HG02852 (cell line): ENCODE results near the gene FRMD5.
"Not testable (repeated sequence)": the region's sequence is repeated elsewhere in the genome, so short reads cannot be mapped to it uniquely, and the experiment has no call there.

Source experiments
- ATAC-seq: cut with Tn5 transposase; IDR thresholded peaks from one replicate; pipeline ENCODE4 v1.9.1; 2021; ENCODE audit warnings: mild to moderate bottlenecking, moderate library complexity; ENCODE audit not compliant: unreplicated experiment

The FRMD5 gene

GRCh38 chr15:44195151-44195740 is at the start of gene FRMD5:
Gene FRMD5, minus strand, starts transcription at chr15:44195271.
- peak; percentile 96 for ATAC-seq

DNA sequence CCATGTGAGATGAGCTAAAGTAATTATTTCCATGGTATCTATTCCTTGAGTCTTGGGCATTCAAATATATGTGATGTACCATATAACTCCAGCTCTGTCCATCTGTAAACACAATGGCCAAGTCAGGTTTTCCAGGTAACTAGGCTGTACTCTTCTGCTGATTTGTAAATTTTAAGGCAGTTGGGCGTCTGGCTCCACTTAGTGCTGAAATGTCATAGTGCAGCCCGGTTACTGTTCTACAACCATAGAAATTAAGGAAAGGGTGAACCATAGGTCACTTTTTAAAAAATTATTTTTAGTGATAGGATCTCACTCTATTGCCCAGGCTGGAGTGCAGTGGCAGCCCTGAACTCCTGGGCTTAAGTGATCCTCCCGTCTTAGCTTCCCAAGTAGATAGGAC is 48.8 kb upstream of the FRMD5 start:
- ATAC-seq: no peak

GRCh38 chr15:44243141-44243540 is 48.1 kb upstream of the FRMD5 start:
- no peak for ATAC-seq

DNA sequence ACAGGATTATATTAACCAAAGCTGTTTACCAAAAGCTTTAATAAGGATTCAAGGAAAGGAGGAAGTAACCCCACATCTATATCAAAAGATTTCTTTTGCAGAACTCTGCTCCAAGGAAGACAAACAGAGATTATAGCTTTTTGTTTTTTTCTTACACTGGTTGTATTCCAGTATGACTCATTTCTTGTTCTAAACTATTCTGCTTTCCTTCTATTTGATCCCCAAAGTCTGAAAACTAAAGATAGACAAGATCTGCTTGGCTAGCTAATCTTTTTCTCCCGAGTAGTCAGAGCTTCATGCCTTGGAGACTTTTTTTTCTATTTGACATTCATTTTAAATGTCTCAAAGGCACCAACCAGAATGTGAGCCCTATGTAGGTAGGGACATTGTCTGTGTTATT is 36.8 kb upstream of the FRMD5 start:
- no peak for ATAC-seq

DNA sequence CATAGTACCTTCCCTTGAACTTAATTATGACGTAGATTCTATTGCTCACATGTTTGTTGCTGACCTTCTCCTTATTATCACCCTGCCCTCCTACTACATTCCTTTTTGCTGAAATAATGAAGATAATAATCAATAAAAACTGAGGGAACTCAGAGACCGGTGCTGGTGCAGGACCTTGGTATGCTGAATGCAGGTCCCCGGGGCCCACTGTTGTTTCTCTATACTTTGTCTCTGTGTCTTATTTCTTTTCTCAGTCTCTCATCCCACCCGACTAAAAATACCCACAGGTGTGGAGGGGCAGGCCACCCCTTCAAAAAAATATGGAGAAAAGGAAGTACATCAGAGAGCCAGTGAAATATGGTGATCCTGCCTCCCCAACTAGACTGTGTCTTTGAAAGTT is 34.2 kb upstream of the FRMD5 start:
- not testable (repeated sequence) for ATAC-seq

DNA sequence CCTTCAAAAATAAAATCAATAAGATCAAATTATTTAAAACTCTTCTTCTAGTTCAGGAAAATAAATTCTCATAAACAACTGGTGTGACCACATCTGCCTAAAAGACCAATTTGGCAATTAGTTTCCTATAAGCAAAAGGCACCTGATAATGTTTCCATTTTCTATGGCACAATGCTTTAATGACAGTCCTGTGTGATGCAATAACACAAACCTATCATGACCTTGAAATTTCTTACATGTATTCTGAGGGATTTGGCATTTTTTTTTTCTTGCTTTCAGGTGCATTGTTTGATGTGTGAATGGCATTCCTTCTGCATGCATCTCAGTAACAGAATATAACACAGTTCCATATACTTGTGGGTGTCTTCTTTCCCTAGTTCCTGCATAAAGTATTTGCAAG is 32.5 kb upstream of the FRMD5 start:
- ATAC-seq: no peak

DNA sequence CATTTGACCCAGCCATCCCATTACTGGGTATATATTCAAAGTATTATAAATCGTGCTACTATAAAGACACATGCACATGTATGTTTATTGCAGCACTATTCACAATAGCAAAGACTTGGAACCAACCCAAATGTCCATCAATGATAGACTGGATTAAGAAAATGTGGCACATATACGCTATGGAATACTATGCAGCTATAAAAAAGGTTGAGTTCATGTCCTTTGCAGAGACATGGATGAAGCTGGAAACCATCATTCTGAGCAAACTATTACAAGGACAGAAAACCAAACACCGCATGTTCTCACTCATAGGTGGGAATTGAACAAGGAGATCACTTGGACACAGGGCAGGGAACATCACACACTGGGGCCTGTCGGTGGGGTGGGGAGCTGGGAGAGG is 31.9 kb upstream of the FRMD5 start:
- ATAC-seq: not testable (repeated sequence)

- no peak for ATAC-seq
Observed at GRCh38 chr15:44222478-44222877, 27.4 kb upstream of the FRMD5 start.

- no peak for ATAC-seq
Observed at GRCh38 chr15:44219073-44219472, 24.0 kb upstream of the FRMD5 start.

DNA sequence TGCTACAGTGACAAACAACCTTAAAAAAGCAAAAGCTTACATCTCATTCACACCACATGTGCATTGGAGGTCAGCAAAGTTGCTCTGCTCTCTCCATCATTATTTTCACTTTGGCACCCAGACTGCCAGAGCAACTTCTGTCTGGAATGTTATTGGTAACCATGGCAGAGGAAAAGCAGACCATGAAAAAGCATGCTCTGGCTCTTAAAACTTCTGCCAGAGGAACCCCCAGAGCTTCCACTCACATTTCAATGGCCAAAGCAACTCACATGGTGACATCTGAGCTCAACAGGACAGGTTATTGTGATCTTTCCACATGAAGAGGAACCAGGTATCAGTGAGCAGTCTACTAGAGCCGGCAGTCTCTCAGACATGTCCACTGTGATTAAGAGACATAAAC is 21.9 kb upstream of the FRMD5 start:
- no peak for ATAC-seq

DNA sequence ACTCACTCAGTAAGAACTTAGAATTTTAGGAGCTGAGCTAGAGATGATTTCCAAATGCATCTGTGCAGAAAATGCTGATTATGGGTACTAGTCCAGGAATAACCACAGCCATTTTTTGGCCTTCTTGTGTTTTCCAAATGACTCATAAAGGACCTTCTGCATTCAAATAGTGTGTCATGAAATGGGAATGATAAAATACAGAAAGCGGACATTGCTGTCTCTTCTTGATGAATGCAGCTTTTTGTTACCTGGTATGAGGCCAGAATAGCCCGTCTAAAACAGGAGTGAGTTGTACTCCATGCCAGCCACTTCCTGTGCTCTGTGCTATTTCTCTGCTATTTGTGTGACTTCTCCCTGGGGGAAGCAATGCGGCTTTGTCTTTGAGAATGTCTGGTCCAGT is 20.5 kb upstream of the FRMD5 start:
- no peak for ATAC-seq

DNA sequence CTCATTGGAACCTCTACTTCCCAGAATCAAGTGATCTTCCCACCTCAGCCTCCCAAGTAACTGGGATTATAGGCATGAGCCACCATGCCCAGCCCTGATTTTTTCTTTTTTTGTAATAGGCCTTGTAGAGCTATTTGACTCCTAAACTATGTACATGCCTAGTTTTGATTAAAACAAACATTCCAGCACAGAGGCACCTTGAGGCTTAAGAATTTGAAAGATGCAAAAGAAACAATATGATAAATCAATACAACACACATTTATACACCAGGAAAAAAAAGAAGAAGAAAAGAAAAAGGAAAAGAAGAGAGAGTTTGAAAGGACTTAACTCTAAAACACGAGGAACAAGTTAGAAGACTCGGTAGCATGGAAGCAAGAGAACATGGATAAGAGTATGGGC is 13.9 kb upstream of the FRMD5 start:
- ATAC-seq: no peak

DNA sequence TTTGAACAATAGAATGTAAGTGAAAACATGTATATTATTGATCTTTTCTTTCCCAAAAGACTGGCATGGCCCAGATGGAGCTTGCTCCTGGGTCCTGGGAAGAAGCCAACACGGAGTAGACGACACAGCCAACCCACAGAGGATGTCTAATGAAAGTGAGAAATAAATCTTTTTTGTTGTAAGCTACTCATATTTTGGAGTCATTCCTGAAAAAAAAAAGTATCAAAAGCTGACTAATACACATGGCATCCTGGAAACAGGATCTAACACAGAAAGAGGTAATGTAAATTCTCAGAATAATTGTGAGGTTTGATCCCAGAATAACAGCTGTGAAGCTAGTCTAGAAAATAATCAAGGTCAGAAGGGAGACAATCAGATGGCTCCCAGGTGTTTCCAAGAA is 12.6 kb upstream of the FRMD5 start:
- ATAC-seq: no peak

DNA sequence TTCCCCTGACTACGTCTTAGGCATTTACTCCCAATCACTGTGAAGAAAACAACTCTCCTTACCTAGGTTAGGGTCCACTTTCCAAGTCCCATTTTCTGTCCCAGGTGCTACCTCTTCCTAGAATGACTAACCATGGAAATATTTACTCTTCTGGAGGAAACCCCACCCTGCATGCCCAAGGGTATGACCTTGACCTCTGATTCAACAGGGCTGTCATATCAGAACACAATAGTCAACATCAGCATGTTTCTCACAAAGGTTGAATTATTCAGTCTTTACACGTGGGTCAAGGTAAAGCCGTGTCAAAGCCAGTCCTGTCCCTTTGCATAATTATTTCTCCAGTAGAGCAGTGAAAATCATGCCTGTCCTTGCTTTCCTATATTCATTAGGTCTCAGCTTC is 4.3 kb upstream of the FRMD5 start:
- no peak for ATAC-seq

DNA sequence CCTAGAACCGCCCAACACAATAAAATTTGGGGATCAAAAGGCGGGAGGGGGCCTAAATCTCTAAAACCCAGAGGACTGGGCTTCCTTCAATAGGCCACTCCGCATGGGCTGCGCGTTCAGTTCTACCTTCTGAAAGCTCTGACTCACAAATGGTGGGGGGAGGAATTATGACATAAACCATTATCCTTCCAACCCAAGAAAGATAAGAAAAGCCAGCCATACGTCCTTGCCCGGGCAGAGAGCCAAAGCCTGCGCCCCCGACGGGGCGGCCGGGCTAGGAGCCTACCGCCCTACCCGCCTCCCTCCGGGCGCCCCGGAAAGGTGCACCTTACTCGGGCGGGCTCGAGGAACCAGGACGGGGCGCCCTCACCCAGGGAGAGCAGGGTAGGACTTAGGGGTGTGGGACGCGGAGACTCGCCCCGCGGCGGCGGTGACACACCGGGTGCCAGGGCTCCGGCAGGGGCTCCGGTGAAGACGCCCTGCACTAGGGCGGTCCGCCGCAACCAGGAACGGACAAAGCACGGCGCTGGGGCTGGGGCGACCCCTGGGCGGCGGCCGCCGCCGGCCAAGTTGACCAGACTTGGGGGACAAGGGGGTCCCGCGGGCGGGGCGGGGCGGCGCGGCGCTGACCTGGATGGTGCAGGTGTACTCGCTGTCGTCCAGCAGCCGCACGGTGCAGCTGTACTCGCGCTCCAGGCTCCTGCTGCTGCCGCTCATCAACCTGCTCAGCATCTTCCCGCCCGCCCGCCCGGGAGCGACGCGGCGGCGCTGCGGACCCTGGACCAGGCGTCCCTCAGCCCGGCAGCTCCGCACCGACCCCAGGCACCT is 534 bp downstream of the FRMD5 start:
- ATAC-seq: peak; percentile 17

GRCh38 chr15:44193651-44194322 is 1.3 kb downstream of the FRMD5 start:
- ATAC-seq: no peak

- no peak for ATAC-seq
Observed at GRCh38 chr15:44188795-44189194, 6.3 kb downstream of the FRMD5 start.

- no peak for ATAC-seq
Observed at GRCh38 chr15:44186705-44187104, 8.4 kb downstream of the FRMD5 start.

GRCh38 chr15:44183363-44183762 is 11.7 kb downstream of the FRMD5 start:
- no peak for ATAC-seq

- no peak for ATAC-seq
Observed at GRCh38 chr15:44181410-44181809, 13.7 kb downstream of the FRMD5 start.

GRCh38 chr15:44177139-44177538 is 17.9 kb downstream of the FRMD5 start:
- no peak for ATAC-seq

GRCh38 chr15:44173813-44174212 is 21.3 kb downstream of the FRMD5 start:
- ATAC-seq: no peak
